Activated CD4-positive, alpha-beta T cell treated with anti-CD3 and anti-CD28 coated beads, Interleukin-2, Interleukin-4, amounts not matched to agents 100 ng/mL and 50 ng/mL, durations not matched to agents 16 hours and 8 hours (primary cell): Measurements from ENCODE around the gene COL4A1.

Experiments
- DNase-seq: peaks from one replicate; pipeline ENCODE4 v3.0.0-alpha.2; 2020; ENCODE audit warnings: low spot score

Gene COL4A1

DNA sequence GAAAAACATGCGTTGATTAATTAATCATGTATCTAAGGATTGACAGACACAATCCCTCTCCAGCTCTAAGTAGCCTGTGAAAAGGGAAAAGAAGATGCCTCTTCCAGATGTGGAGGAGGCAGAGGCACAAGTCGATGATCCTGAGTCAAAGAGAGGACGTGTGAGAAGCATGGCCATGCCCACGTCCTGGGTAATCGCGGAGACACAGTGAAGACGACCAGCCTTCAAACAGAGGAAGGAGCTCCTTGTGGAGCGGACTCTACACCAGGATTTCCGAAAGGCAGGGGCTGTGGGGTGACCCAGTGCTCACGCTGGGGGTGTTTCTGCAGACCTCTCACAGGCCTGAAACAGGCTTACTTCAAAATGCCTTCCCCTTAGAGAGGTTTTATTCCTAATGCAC lies 70.5 kb downstream of the COL4A1 start:
- DNase-seq: no peak

DNA sequence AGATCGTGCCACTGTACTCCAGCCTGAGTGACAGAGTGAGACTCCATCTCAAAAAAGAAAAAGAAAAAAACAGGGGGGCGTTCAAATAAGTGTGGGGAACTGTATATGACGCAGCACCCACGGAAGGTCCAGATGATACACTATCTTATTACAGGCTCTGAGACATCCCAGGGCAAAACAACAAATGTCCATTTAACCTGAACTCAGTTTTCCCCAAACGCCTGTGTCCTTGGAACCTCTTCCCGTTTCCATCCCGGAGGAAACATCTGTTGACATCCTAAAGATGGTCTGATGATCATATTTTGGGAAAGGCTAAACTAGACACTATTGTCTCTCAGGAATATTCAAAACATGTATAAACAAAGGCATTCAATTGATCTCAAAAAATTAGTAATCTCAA lies 72.4 kb downstream of the COL4A1 start:
- DNase-seq: no peak

DNA sequence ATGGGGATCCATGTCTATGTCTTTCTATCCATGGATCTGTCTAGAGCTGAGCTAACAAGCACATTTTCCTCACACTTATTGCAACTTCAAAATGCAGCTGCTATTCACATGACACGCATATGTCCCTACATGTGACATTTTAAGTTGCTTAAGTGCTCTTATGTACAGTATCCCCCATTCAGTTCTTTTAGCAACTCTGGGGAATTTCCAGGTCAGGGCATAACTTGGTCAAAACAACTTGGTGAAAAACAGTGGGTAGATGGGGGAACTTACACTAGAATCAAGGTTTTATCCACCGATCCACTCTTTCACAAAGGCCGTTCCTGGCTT lies 73.0 kb downstream of the COL4A1 start:
- no peak for DNase-seq

DNA sequence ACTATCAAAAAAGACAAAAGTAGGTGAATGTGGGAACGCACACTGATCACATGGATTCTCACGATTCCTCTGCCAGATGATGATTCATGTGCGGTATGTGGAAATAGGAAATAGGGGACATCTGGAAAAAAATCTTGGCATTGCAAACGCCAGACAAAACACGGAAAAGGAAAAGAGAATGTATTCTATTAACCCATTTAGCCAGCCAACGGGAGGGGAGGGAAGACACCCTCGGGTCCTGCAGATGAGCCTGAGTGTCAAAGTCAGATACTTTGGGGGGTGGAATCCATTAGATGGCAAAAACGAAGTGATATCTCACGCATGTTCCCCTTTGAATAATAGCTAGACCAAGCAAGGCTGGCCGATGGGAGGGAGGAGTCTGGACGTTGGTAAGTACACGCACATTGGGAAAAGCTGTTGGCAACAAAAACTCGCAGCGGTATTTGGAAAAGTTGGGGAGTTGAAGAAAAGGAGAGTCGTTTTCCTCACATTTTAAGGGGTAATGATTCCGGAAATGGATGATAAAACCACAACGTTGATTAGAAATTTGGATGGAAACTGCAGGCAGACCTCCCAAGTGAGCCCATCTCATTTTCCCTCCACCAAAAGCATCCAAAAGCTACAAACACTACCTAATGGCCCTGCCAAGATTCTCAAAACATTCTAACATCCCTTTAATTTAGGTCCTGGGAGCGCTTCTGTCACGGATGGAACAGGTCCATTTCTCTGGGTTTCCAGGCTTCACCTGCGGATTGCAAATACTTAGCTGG lies 73.6 kb downstream of the COL4A1 start:
- DNase-seq: no peak

DNA sequence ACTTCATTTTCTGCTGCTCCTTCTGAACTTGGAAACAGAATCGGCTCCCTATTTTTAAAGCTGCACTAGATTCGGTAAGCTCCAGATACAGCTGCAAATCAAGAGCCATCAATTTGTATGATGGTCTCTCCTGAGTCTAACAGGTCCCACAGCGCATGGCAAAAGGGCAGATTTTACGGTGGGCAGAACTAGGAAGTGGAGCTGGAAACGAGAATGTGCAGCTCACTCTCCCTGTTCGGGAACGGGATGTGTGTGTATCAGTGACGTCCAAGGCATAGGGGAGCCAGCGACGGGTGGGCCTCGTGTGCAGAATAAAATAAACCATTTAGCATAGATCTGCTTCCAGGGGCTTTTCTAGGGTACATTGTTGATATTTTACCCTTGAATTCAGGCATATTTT lies 74.2 kb downstream of the COL4A1 start:
- DNase-seq: no peak

DNA sequence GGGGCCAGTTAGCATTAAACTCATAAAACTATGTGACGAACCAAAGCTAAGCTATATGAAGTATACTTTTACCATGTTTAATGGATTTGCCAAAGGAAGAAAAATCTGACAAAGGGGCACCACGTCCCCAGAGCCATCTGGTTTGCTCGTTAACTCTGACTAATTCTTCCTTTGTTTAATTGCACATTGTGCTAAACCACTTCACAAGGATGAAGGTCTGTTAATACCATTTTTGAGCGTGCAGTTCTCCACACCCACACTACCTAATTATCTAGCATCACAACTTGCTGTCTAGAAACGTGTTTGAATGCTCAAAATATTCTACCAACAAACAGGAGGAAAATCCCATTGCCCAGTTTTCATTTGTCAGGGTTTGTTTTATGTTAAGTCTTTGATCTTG lies 74.8 kb downstream of the COL4A1 start:
- no peak for DNase-seq

DNA sequence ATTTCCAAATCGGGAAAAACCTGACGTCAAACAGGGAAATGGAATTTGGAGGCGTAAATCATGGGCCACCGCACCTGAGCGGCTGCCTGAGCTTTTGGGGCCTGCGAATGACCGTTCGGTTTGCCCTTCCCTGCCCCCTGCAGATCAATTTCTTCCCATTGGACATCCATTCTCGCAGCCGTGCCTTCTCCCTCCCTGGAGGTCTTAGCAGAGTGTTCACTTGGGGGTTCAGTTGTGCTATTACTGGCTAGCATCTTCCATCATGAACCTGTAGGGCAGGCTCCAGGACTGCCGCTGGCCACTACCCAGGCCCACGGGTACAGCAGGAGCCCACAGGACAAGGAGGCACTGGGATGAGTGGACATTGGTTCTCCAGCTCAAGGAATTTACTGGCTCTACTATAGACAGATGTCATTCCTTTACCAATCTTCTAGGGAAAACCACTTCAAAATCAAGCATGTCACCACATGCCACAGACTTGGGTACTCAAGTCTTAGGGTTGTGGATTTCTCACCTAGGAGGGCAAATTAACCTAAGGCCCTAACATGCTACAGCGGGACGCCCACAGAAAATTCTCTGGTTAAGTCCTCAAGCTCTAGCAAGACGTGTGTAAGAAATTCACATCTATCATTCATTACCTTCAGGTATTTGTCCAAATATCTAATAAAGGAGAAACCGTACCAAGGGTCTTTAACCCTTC lies 75.5 kb downstream of the COL4A1 start:
- DNase-seq: no peak

DNA sequence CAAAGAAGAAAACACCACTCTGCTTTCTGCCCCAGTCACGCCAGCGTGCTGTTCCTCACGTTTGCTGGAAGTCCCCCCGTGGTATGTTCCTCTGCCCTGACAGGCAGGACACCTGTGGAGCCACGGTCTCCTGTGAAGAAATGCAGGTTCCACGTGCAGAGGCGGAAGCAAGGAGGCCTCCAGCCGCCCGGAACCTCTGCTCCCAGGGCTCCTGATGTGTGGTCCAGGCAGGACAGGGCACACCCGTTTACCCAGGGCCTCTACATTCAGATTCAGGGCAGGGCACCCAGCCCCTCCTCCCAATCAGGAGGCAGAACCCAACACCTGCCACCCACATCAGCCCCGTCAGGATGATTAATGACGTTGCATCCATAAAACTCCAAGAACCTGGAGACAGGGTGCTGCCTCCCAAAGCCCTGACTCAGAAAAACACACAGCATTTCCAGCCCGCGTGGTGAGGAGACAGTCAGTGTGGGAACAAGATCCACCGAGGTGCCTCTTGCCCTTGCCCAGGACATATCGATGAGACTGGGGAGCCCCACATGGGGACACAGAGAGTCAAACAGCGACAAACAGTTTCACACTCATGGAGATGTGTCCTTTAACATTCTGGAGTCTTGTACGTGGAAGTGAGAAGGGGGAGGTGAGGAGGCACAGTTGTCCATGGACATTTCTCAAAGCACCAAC lies 76.2 kb downstream of the COL4A1 start:
- no peak for DNase-seq

DNA sequence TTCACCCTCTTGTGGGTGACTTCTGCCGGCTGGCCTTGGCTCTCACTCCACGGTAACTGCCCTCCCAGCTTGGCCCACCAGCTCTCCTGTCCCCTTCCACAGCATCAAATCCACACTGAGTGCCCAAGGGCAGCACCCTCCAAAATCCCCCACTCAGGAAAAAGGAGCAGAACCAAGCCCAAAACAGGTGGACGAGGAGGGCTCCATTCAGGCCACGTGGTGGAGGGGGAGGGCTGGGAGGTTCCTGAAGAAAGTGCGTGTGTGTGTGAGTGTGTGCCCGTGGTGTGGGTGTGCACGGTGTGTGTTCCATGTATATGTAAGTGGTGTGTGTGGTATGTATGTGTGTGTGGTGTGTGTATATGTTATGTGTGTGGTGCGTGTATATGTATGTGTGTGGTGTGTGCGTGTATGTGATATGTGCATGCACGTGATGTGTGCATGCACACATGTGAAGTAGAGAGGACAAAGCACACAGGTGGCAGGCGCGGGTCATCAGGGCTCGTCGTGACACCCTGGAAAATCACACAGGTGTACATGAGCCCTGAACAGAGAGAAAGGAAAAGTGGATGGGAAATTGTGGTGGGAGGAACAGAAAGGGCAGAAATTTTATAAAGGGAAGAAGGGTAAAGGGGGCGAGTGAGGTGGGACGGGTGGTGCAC lies 76.9 kb downstream of the COL4A1 start:
- no peak for DNase-seq

DNA sequence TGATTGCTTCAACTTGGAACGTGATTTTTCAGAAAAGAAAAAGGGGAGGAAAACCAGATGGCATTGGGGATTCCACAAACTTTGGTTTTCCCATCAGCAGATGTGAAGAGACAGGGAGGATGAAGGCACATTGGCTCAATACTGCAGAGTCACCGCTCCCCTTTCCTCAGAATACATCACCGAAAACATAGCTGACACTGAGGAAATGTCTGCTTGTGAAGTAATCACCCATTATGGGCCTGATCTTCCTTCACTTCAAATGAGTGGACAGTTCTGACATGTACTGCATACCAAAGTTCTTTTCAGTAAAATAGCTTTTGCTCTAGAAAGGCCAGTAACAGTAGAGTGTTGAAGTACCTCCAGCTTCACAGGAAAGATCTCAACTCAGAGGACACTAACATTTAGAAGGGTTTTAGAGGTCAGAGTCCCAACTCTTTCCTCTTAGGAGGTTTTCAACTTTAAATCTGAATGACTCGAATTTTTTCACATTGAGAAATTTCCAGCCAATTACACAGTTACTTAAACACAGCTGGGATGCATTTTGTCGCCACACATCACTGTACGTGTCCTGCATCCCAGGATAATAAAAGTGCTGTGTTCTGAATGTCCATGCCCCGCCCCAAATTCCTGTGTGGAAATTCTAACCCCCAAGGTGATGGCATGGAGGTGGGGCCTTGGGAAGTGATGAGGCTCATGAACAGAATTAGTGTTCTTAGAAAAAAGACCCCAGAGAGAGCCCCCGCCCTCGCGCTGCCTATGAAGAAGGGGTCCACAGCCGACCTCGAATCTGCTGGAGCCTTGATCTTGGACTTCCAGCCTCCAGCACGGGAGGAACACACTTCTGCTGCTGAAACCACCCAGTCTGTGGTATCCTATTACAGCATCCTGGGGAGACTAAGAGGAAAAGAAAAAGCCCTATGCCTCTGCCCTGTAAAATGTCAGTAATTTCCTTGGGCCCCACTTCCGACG lies 77.7 kb downstream of the COL4A1 start:
- DNase-seq: no peak

DNA sequence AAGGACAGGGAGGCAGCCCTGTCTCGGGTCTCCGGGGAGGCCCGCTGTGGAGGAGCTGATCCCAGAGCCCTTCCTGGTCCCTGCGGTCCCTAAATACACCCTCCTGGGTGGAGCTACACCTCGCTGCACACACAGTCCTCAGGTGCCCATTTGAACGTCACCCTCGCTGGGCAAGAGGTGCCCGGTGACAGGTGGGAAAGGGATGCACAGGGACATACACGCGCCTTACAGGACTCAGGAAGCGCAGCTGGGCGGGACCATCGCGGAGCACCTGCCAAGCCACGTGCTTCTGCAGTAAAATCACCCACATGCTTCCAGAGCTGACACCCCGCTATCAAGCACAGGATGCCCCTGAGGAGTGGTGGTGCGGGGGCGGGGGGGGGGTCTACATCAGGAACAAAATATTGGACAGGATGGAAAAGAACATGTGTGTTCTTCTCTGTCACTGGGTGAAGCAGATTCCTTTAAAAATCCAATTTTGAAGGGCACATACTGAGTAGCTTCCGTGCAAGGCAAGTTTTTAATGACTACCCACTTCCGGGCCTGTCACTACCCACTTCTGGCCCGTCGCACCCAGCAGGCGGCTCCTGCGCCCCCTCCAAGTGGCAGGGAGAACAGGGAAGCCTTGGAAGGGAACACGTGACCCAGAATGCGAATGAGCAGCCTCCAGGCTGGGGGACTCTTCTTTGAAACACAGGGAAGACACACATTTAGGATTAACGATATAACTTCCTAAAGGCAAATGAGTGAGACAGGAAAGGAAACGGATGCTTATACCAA lies 78.9 kb downstream of the COL4A1 start:
- DNase-seq: no peak

DNA sequence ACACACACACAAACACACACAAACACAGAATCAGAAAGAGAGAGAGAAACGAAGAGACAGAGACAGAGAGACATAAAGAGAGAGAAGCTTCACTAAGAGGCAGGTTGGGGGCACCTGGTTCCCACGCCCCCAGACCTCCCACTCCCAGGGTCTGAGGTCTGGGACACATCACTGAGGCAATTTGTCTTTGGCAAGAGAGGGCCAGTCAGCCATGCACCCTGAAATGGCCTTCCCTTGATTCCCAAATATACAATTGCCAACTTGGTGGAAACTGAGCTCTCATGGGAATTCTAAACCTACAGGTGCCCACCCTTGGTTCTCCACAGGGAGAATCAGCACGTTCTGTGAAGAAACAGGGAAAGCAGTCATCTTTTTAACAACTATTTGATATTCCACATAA lies 79.5 kb downstream of the COL4A1 start:
- no peak for DNase-seq

DNA sequence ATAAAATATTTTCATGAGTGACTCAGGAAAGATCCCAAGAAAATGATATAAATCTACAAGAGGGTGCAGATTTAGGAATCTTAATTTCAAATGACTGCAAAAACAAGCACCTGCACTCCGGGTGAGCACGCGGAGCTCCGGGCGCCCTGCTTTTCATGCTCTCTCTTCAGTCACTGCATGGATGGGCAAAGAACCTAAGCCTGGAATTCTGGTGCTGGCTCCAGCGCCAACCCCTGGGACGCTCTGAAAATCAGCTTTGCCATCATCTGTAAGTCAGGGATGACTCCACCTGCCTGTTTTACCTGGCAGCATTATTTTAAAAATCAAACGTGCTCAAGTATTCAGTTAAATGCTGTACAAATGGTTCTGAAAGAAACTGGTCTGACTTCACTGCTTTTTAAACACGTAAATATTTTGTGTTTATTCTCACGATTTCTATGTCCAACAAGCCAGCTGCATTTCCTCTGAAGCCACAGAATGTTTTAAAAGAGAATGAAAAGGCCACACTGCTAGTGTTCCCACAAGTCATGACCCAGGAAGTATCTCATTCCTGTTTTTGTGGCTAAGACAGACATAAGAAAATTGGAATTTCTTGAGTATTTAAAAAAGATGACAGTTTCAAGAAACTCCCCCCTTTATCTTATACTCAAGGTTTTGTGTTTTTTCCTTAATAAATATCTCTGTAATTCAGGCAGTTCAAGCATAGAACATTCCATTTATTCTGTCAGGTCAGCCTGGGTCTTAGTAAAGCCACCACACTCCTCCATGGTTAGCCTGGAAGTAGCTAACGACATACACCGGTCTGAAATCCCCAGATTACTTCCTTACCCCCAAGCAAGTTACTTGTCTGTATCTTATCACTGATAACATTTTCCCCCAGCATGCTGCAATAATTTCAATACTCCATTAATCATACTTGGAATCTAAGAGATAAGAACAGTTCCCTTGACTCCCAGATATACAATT lies 81.1 kb downstream of the COL4A1 start:
- DNase-seq: no peak

DNA sequence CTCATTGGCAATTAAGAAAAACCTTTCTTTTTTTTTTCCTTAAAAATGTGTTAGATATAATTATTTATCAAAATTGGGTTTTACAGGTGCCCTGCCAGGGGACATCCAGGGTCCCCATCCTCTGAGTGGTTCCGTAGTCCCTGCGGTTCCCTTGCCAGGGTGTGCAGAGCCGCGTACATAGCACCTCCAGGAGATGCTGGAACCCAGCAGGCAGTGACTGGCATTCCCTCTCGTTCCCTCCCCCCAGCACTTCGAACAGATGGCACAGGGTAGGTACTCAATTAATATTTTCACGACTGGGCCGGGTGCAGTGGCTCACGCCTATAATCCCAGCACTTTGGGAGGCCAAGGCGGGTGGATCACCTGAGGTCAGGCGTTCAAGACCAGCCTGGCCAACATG lies 82.0 kb downstream of the COL4A1 start:
- no peak for DNase-seq

DNA sequence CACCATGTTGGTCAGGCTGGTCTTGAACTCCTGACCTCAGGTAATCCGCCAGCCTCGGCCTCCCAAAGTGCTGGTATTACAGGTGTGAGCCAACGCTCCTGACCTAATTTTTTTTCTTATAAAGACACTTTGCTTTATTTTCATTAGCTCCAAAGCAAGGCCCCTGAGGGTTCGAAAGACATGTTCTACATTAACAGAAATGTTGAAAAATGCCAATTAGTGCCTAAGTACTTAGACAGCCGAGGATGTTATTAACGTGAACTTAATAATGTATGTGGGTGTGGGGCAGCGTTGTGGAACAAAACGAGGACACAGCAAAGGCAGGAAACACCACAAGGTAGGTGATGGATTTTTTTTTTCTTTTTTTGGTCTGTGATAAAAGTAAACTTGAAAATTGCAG lies 82.4 kb downstream of the COL4A1 start:
- no peak for DNase-seq

DNA sequence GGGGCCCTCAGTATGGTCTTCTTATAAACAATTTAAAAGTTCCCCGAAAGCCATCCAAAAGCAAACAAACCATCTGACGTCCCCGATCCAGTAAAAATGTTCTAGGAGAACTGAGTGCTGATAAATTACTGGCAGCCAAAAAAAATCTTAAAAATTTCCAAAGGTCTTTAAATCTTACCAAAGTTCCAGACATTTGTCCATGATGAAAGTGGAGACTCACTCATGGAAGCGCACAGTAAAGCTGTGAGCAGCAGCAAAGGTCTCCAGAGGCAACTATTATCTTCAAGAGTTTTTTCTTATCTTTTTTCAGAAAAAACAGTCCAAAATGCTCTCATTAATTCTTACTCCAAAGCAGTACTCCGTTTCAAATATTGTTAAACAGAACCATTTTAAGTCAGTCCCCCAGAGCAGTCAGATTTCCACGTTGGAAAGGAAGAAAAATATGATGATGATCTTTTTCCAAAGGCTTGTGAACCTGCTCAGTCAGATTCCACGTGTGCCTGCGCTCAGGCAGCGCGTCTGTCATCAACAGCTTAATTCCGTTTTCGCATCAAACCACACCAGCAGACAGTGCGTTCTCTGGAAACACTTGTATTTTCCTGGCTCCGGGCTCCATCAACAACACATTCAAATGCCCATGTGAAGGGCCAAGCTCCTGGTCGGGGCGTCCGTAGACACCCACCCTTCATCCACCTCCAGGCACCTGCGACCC lies 85.4 kb downstream of the COL4A1 start:
- DNase-seq: no peak

DNA sequence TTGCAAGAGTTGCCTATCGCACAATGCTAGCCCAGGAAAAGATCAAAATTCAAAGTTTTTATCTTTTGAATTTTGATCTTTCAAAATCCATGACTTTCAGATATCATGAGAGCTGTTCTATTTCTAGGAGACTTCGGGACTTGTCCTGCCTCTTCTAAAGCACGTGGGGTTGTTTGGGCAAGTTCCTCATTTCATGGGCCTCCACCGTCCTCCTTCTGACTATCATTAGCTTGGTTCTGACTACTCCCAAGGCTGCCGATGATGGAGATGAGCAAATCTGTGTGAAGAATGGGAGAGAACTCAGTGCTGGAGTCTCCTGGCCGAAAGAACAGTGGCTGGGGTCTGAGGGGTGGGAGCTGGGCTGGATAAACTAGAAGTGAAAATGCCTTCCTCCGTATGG lies 86.5 kb downstream of the COL4A1 start:
- DNase-seq: no peak

DNA sequence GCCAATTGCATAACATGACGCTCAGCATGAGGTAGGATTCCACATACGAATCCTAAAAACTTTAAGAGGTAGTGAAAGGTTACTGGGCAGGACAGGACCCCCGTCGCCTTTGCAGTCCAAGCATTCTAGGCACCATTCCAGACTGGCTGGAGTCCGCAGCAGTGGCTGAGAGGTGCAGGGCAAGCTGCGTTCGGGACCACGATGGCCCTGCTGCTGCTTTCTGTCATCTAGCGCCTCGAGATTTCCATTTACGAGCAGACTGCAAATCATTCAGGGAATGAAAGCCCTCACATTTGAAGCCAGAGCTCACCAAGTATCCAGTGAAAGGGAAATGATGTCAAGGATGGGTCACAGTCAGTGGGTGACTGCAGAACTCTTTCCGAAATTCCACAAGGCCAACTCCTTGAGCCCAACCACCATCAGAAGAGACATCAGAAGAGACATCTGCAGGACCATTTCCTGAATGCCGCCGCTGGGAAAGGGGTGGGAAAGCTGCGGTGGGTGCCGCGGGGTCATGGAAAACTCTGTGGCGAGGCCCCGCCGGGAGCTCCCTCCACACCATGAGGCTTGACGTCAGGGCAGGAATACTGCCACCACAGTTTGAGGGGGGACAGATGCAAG lies 88.3 kb downstream of the COL4A1 start:
- DNase-seq: no peak

DNA sequence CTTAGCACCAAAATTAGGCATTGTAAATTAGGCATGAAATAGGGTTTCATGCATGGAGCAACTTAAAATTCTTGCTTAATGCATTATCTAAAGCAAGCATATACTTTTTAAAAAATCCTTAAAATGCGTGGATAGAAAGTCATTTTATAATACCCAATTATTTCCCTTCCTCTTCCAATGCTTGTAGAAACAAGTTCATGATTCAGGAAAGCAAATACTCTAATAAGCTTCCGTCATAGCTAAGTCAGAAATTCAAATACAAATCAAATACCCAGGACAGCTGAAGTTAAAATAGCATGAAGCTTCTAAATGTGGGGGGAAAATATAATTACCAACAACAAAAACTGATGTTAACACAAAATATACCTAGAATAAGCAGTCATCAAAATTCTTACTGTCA lies 89.1 kb downstream of the COL4A1 start:
- DNase-seq: no peak
